Mesendoderm (in vitro differentiated cells): ENCODE data around the gene MIA2.

Experiments used
- DNase-seq: peaks from one replicate; pipeline ENCODE4 v3.0.0; 2013
- H2AK5ac ChIP-seq: 2 replicates; pipeline ENCODE4 v1.6.1; 2013; ENCODE audit warnings: low read length, inconsistent platforms
- H2BK120ac ChIP-seq: 2 replicates; pipeline ENCODE4 v1.6.1; 2013; ENCODE audit warnings: low read depth, mild to moderate bottlenecking, low read length, moderate library complexity, mixed read lengths
- H2BK15ac ChIP-seq: replicated peaks from 2 replicates; pipeline ENCODE4 v1.6.1; 2013; ENCODE audit warnings: low read depth, mild to moderate bottlenecking, moderate library complexity
- H2BK5ac ChIP-seq: 2 replicates; pipeline ENCODE4 v1.6.1; 2013; ENCODE audit warnings: low read length, inconsistent platforms
- H3K18ac ChIP-seq: 2 replicates; pipeline ENCODE4 v1.6.1; 2013; ENCODE audit warnings: mild to moderate bottlenecking, low read length, mixed read lengths
- H3K23ac ChIP-seq: one replicate; pipeline ENCODE4 v1.6.1; 2013; ENCODE audit warnings: low read length
- H3K27ac ChIP-seq: 2 replicates; pipeline ENCODE4 v1.5.1; 2013; ENCODE audit warnings: low read depth, mild to moderate bottlenecking, inconsistent platforms, low read length, moderate library complexity
- H3K27me3 ChIP-seq: 2 replicates; pipeline ENCODE4 v1.6.1; 2013; ENCODE audit warnings: low read length, control low read depth, mild to moderate bottlenecking, inconsistent platforms; ENCODE audit not compliant: insufficient read depth, poor library complexity
- H3K36me3 ChIP-seq: 2 replicates; pipeline ENCODE4 v1.6.1; 2013; ENCODE audit warnings: low read length, inconsistent platforms; ENCODE audit not compliant: control insufficient read depth, insufficient read depth
- H3K4ac ChIP-seq: one replicate; pipeline ENCODE4 v1.6.1; 2013; ENCODE audit warnings: low read depth, mild to moderate bottlenecking, low read length, moderate library complexity
- H3K4me1 ChIP-seq: 2 replicates; pipeline ENCODE4 v1.6.1; 2013; ENCODE audit warnings: low read depth, low read length, inconsistent platforms; ENCODE audit not compliant: control insufficient read depth
- H3K4me2 ChIP-seq: 2 replicates; pipeline ENCODE4 v1.6.1; 2013; ENCODE audit warnings: low read length
- H3K4me3 ChIP-seq: 2 replicates; pipeline ENCODE4 v1.5.1; 2013; ENCODE audit warnings: mild to moderate bottlenecking, low read length
- H3K56ac ChIP-seq: one replicate; pipeline ENCODE4 v1.6.1; 2013; ENCODE audit warnings: low read length
- H3K79me1 ChIP-seq: 2 replicates; pipeline ENCODE4 v1.6.1; 2013; ENCODE audit warnings: low read length, inconsistent platforms
- H3K79me2 ChIP-seq: 2 replicates; pipeline ENCODE4 v1.6.1; 2013; ENCODE audit warnings: mild to moderate bottlenecking, low read length; ENCODE audit not compliant: control insufficient read depth, insufficient read depth
- H3K9ac ChIP-seq: 2 replicates; pipeline ENCODE4 v1.6.1; 2013; ENCODE audit warnings: low read length, inconsistent platforms
- H4K5ac ChIP-seq: one replicate; pipeline ENCODE4 v1.6.1; 2013; ENCODE audit warnings: low read length
- H4K8ac ChIP-seq: one replicate; pipeline ENCODE4 v1.6.1; 2013; ENCODE audit warnings: low read depth, mild to moderate bottlenecking, control low read depth, low read length, moderate library complexity
- WGBS: extraction: QIAGEN DNeasy Blood & Tissue Kit; methylation state at CpG from one replicate; pipeline ENCODE4 v1.1.7; 2013; ENCODE audit warnings: low lambda C conversion rate, missing lambda C conversion rate; ENCODE audit not compliant: insufficient coverage; ENCODE audit errors: extremely low coverage; 5-methylcytosine and 5-hydroxymethylcytosine counted together

MIA2 gene

GRCh38 chr14:39432179-39432618 lies 198.5 kb downstream of the MIA2 start, which contains the start of gene FBXO33:
FBXO33 (minus strand) TSS chr14:39432433; CDS start chr14:39432162, 271 bp downstream.
- WGBS = no CpG with 5 or more reads among the region's 47 CpGs
- Histone ChIP-seq H3K4me1 (peaks cover 2% of the 10 kb centered on the region), H3K79me2 (peaks cover 12% of the 10 kb centered on the region), H2BK15ac (no peak within 1 kb of the TSS), H3K36me3 (no peaks in the 10 kb centered on the region), H2BK120ac (no peak within 1 kb of the TSS), H3K23ac (peak within 1 kb of the TSS; percentile 98), H4K8ac (no peak within 1 kb of the TSS), H3K4ac (peak within 1 kb of the TSS; percentile 49), H3K79me1 (peaks cover 10% of the 10 kb centered on the region), H3K4me3 (peak within 1 kb of the TSS; percentile 89), H3K27me3 (no peaks in the 10 kb centered on the region), H3K27ac (peak within 1 kb of the TSS; percentile 84), H3K4me2 (peak within 1 kb of the TSS; percentile 92), H2BK5ac (peak within 1 kb of the TSS; percentile 98), H3K9ac (peak within 1 kb of the TSS; percentile 92), H4K5ac (no peak within 1 kb of the TSS), H2AK5ac (no peak within 1 kb of the TSS), H3K56ac (peak within 1 kb of the TSS; percentile 98), H3K18ac (peak within 1 kb of the TSS; percentile 28)
- DNase-seq = peak; percentile 98

GRCh38 chr14:39432619-39433451 lies 199.1 kb downstream of the MIA2 start:
- Histone ChIP-seq H3K23ac (no peak overlapping the region), H3K56ac (peak overlapping the region; percentile 90), H3K4ac (no peak overlapping the region), H3K79me1 (peaks cover 10% of the 10 kb centered on the region), H3K27ac (peak overlapping the region; percentile 81), H3K4me2 (peak overlapping the region; percentile 92), H3K18ac (no peak overlapping the region), H3K79me2 (peaks cover 12% of the 10 kb centered on the region), H3K27me3 (no peaks in the 10 kb centered on the region), H4K5ac (no peak overlapping the region), H3K9ac (peak overlapping the region; percentile 82), H2BK5ac (peak overlapping the region; percentile 71), H2BK15ac (no peak overlapping the region), H2BK120ac (no peak overlapping the region), H3K4me3 (peak overlapping the region; percentile 82), H3K36me3 (no peaks in the 10 kb centered on the region), H3K4me1 (peaks cover 2% of the 10 kb centered on the region), H2AK5ac (no peak overlapping the region), H4K8ac (no peak overlapping the region)
- no CpG with 5 or more reads among the region's 38 CpGs for WGBS
- peak; percentile 92 for DNase-seq

- Histone ChIP-seq H3K79me1 (peaks cover 10% of the 10 kb centered on the region), H3K27ac (no peak overlapping the region), H3K4me2 (peak overlapping the region; percentile 92), H3K4me1 (peaks cover 2% of the 10 kb centered on the region), H2BK5ac (no peak overlapping the region), H3K4me3 (no peak overlapping the region), H2AK5ac (no peak overlapping the region), H3K56ac (peak overlapping the region; percentile 90), H2BK120ac (no peak overlapping the region), H3K9ac (peak overlapping the region; percentile 82), H4K8ac (no peak overlapping the region), H3K18ac (no peak overlapping the region), H3K27me3 (no peaks in the 10 kb centered on the region), H3K36me3 (no peaks in the 10 kb centered on the region), H3K23ac (no peak overlapping the region), H2BK15ac (no peak overlapping the region), H3K79me2 (peaks cover 12% of the 10 kb centered on the region), H3K4ac (no peak overlapping the region), H4K5ac (no peak overlapping the region)
- DNase-seq = no peak
- no CpG with 5 or more reads among the region's 8 CpGs for WGBS
Observed at GRCh38 chr14:39433452-39433813, 199.7 kb downstream of the MIA2 start.

GRCh38 chr14:39434401-39434800 lies 200.7 kb downstream of the MIA2 start:
- Histone ChIP-seq H4K8ac (no peak overlapping the region), H2BK15ac (no peak overlapping the region), H3K79me1 (peaks cover 10% of the 10 kb centered on the region), H3K36me3 (no peaks in the 10 kb centered on the region), H3K4me1 (peaks cover 2% of the 10 kb centered on the region), H3K4me2 (no peak overlapping the region), H3K23ac (no peak overlapping the region), H3K4me3 (no peak overlapping the region), H2BK5ac (no peak overlapping the region), H2BK120ac (no peak overlapping the region), H2AK5ac (no peak overlapping the region), H3K27me3 (no peaks in the 10 kb centered on the region), H3K4ac (no peak overlapping the region), H3K18ac (no peak overlapping the region), H3K9ac (no peak overlapping the region), H4K5ac (no peak overlapping the region), H3K56ac (no peak overlapping the region), H3K79me2 (peaks cover 12% of the 10 kb centered on the region), H3K27ac (no peak overlapping the region)
- DNase-seq = no peak
- WGBS = no CpG with 5 or more reads among the region's 2 CpGs

- no peak overlapping the region for H3K18ac ChIP-seq
- no peak overlapping the region for H3K4me2 ChIP-seq
- no peak overlapping the region for H2BK120ac ChIP-seq
- no peak overlapping the region for H3K4ac ChIP-seq
- H3K23ac ChIP-seq = no peak overlapping the region
- peaks cover 8% of the 10 kb centered on the region for H3K79me2 ChIP-seq
- no peak for DNase-seq
- H3K27ac ChIP-seq = no peak overlapping the region
- no peak overlapping the region for H2AK5ac ChIP-seq
- no peak overlapping the region for H2BK15ac ChIP-seq
- no peak overlapping the region for H3K4me3 ChIP-seq
- WGBS = no CpG with 5 or more reads among the region's 6 CpGs
- H3K27me3 ChIP-seq = no peaks in the 10 kb centered on the region
- H2BK5ac ChIP-seq = no peak overlapping the region
- H3K4me1 ChIP-seq = peaks cover 2% of the 10 kb centered on the region
- H3K79me1 ChIP-seq = peaks cover 6% of the 10 kb centered on the region
- H3K36me3 ChIP-seq = no peaks in the 10 kb centered on the region
- no peak overlapping the region for H4K5ac ChIP-seq
- no peak overlapping the region for H4K8ac ChIP-seq
- H3K9ac ChIP-seq = no peak overlapping the region
- H3K56ac ChIP-seq = no peak overlapping the region
Observed at GRCh38 chr14:39435241-39435640, 201.5 kb downstream of the MIA2 start.
